Gastroesophageal sphincter (tissue), 3 donors: ENCODE measurements around the gene PCDHB13.
"Not testable (repeated sequence)": the region's sequence is repeated elsewhere in the genome, so short reads cannot be mapped to it uniquely, and the experiment has no call there.

ENCODE experiments used
- POLR2A ChIP-seq, 2 donors: fragments of 450-650 bp; IDR thresholded peaks; one replicate each; pipeline ENCODE4 v1.6.1; 2017; ENCODE audit warnings: antibody characterized with exemption in 2 of 2, mild to moderate bottlenecking in 2 of 2, moderate library complexity in 1 of 2
- POLR2AphosphoS5 ChIP-seq: sonication (generic); formaldehyde crosslinking; IDR thresholded peaks from one replicate; pipeline ENCODE4 v1.6.1; 2017; ENCODE audit warnings: antibody characterized with exemption
- TF ChIP-seq, protein P1 (sequence below), 4 experiments: fragments of 200-600 bp in 2 of 4; fragments of 450-650 bp in 2 of 4; sonication (generic) in 1 of 4; IDR thresholded peaks; one replicate each; pipeline ENCODE4 v1.5.1; 2017 to 2019; ENCODE audit warnings: antibody characterized with exemption in 4 of 4, mild to moderate bottlenecking in 2 of 4, moderate library complexity in 2 of 4

DNA sequence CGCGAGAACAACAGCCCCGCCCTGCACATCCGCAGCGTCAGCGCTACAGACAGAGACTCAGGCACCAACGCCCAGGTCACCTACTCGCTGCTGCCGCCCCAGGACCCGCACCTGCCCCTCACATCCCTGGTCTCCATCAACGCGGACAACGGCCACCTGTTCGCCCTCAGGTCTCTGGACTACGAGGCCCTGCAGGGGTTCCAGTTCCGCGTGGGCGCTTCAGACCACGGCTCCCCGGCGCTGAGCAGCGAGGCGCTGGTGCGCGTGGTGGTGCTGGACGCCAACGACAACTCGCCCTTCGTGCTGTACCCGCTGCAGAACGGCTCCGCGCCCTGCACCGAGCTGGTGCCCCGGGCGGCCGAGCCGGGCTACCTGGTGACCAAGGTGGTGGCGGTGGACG is 1.8 kb downstream of the PCDHB13 start:
- TF ChIP-seq, protein P1, sequence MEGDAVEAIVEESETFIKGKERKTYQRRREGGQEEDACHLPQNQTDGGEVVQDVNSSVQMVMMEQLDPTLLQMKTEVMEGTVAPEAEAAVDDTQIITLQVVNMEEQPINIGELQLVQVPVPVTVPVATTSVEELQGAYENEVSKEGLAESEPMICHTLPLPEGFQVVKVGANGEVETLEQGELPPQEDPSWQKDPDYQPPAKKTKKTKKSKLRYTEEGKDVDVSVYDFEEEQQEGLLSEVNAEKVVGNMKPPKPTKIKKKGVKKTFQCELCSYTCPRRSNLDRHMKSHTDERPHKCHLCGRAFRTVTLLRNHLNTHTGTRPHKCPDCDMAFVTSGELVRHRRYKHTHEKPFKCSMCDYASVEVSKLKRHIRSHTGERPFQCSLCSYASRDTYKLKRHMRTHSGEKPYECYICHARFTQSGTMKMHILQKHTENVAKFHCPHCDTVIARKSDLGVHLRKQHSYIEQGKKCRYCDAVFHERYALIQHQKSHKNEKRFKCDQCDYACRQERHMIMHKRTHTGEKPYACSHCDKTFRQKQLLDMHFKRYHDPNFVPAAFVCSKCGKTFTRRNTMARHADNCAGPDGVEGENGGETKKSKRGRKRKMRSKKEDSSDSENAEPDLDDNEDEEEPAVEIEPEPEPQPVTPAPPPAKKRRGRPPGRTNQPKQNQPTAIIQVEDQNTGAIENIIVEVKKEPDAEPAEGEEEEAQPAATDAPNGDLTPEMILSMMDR (IDR thresholded peaks at IDR 0.05) = not testable (repeated sequence)
- TF ChIP-seq POLR2A (IDR thresholded peaks at IDR 0.05); POLR2AphosphoS5: not testable (repeated sequence)
